SK-N-SH treated with all-trans-retinoic acid at 6 μM for 48 hours (cell line): ENCODE results near the gene PLD5.

Source experiments
- BACH2 ChIP-seq: fragments of 250-450 bp; sonication (Bioruptor Pico); IDR thresholded peaks from 2 replicates; pipeline ENCODE4 v1.9.0; 2021; ENCODE audit warnings: mild to moderate bottlenecking, borderline replicate concordance
- CREB5 ChIP-seq: fragments of 250-450 bp; sonication (Bioruptor Pico); IDR thresholded peaks from 2 replicates; pipeline ENCODE4 v1.5.1; 2020; ENCODE audit warnings: low read depth, mild to moderate bottlenecking, moderate library complexity
- CSDC2 ChIP-seq: fragments of 250-450 bp; sonication (Bioruptor Pico); IDR thresholded peaks from 2 replicates; pipeline ENCODE4 v1.5.0; 2020; ENCODE audit warnings: mild to moderate bottlenecking, moderate library complexity
- GLIS3 ChIP-seq: fragments of 250-450 bp; sonication (Bioruptor Pico); IDR thresholded peaks from 2 replicates; pipeline ENCODE4 v1.5.0; 2020; ENCODE audit warnings: mild to moderate bottlenecking, moderate library complexity
- PATZ1 ChIP-seq: fragments of 250-450 bp; sonication (Bioruptor Pico); IDR thresholded peaks from 2 replicates; pipeline ENCODE4 v1.8.0; 2020; ENCODE audit warnings: mild to moderate bottlenecking, moderate library complexity, borderline replicate concordance
- PPARA ChIP-seq: fragments of 250-450 bp; sonication (Bioruptor Pico); IDR thresholded peaks from 2 replicates; pipeline ENCODE4 v1.5.0; 2020; ENCODE audit warnings: mild to moderate bottlenecking, borderline replicate concordance
- SNAI2 ChIP-seq: fragments of 250-450 bp; sonication (Bioruptor Pico); IDR thresholded peaks from 2 replicates; pipeline ENCODE4 v1.5.0; 2020; ENCODE audit warnings: mild to moderate bottlenecking, moderate library complexity
- TCF4 ChIP-seq: fragments of 250-450 bp; sonication (Bioruptor Pico); IDR thresholded peaks from 2 replicates; pipeline ENCODE4 v1.8.0; 2021; ENCODE audit warnings: mild to moderate bottlenecking, moderate library complexity, borderline replicate concordance
- ZC3H10 ChIP-seq: fragments of 250-450 bp; sonication (Bioruptor Pico); IDR thresholded peaks from 2 replicates; pipeline ENCODE4 v1.5.1; 2021; ENCODE audit warnings: mild to moderate bottlenecking, moderate library complexity
- ZFP3 ChIP-seq: fragments of 250-450 bp; sonication (Bioruptor Pico); IDR thresholded peaks from 2 replicates; pipeline ENCODE4 v1.5.0; 2020; ENCODE audit warnings: mild to moderate bottlenecking, moderate library complexity
- ZFP30 ChIP-seq: fragments of 450-650 bp; formaldehyde crosslinking; IDR thresholded peaks from 2 replicates; pipeline ENCODE4 v1.5.0; 2022; ENCODE audit warnings: mild to moderate bottlenecking, moderate library complexity
- ZNF70 ChIP-seq: fragments of 450-650 bp; formaldehyde crosslinking; IDR thresholded peaks from 2 replicates; pipeline ENCODE4 v1.5.0; 2020; ENCODE audit warnings: mild to moderate bottlenecking, moderate library complexity

GRCh38 chr1:242556759-242557158 is 32.3 kb upstream of the PLD5 start:
- TF ChIP-seq ZFP30 (CRISPR knock-in tag) (no peak), ZNF70 (no peak), ZC3H10 (CRISPR knock-in tag) (no peak), BACH2 (CRISPR knock-in tag) (no peak), CREB5 (no peak), GLIS3 (CRISPR knock-in tag) (no peak), TCF4 (CRISPR knock-in tag) (no peak), SNAI2 (CRISPR knock-in tag) (no peak), PATZ1 (CRISPR knock-in tag) (no peak), CSDC2 (no peak), PPARA (no peak), ZFP3 (CRISPR knock-in tag) (no peak)
